Spinal cord (tissue), 10 donors: ENCODE data around the gene PIK3C3. TPM values are rescaled to one million over a fixed set of nuclear protein-coding genes. Genes with fewer than 3 reads are reported as not detected.
A peak's percentile ranks its signal among the peaks of the same experiment; 100 is the strongest.

Experiments
- DNase-seq, 6 donors: peaks; one replicate each; pipeline versions ENCODE4 v3.0.0 to v3.0.0-alpha.2; 2013 to 2015; ENCODE audit warnings: low spot score in 6 of 6, low read depth in 4 of 6
- H3K27ac ChIP-seq: one replicate; pipeline ENCODE4 v1.5.1; 2013; ENCODE audit warnings: low read depth, low read length, control low read depth
- H3K27me3 ChIP-seq: one replicate; pipeline ENCODE4 v1.6.1; 2013; ENCODE audit warnings: low read length; ENCODE audit not compliant: control insufficient read depth, insufficient read depth
- H3K36me3 ChIP-seq: one replicate; pipeline ENCODE4 v1.6.1; 2013; ENCODE audit warnings: low read length; ENCODE audit not compliant: control insufficient read depth, insufficient read depth
- H3K4me1 ChIP-seq: one replicate; pipeline ENCODE4 v1.6.1; 2013; ENCODE audit warnings: low read length; ENCODE audit not compliant: control insufficient read depth, insufficient read depth
- H3K4me3 ChIP-seq: one replicate; pipeline ENCODE4 v1.5.1; 2013; ENCODE audit warnings: low read depth, low read length, control low read depth
- H3K9me3 ChIP-seq: one replicate; pipeline ENCODE4 v1.6.1; 2013; ENCODE audit warnings: low read length; ENCODE audit not compliant: control insufficient read depth, insufficient read depth
- WGBS: methylation state at CpG from one replicate; pipeline ENCODE4 v1.1.5; 2013; ENCODE audit warnings: missing lambda C conversion rate; ENCODE audit not compliant: insufficient coverage; 5-methylcytosine and 5-hydroxymethylcytosine counted together
- long read RNA-seq, 4 donors: transcript quantifications; one replicate each; lab custom pipeline, GENCODE V29; 2026
- polyA plus RNA-seq, 2 donors: library from polyadenylated mRNA; unstranded; fragments of 120-200 nt; gene quantifications; one replicate each; pipeline ENCODE4 v1.2.1, GENCODE V29; 2013; ENCODE audit not compliant: insufficient read length in 2 of 2
- total RNA-seq, 2 donors: library from RNA; depleted of rRNA in 1 of 2; stranded (reverse); fragments of 120-200 nt in 1 of 2; fragments of >200 nt in 1 of 2; gene quantifications; one replicate each; pipeline versions ENCODE4 v1.2.3 to v1.2.4, GENCODE V29; 2013 to 2014
- donor health status: healthy.

The PIK3C3 gene
- total RNA-seq: 10 to 100 TPM; 64.4 to 69.3 TPM
- polyA plus RNA-seq: 10 to 100 TPM; 34.9 to 45.6 TPM
- long read RNA-seq, donor 1, full-length matches to known transcripts: 4 of 4 reads
- long read RNA-seq, donor 1, partial matches to known transcripts: 0 of 4 reads
- long read RNA-seq, donor 1, other reads (novel, unspliced or antisense): 0 of 4 reads
- long read RNA-seq, donor 2: 0 reads
- long read RNA-seq, donor 3, full-length matches to known transcripts: 3 of 3 reads
- long read RNA-seq, donor 3, partial matches to known transcripts: 0 of 3 reads
- long read RNA-seq, donor 3, other reads (novel, unspliced or antisense): 0 of 3 reads
- long read RNA-seq, donor 4, full-length matches to known transcripts: 18 of 32 reads
- long read RNA-seq, donor 4, partial matches to known transcripts: 14 of 32 reads
- long read RNA-seq, donor 4, other reads (novel, unspliced or antisense): 0 of 32 reads

DNA sequence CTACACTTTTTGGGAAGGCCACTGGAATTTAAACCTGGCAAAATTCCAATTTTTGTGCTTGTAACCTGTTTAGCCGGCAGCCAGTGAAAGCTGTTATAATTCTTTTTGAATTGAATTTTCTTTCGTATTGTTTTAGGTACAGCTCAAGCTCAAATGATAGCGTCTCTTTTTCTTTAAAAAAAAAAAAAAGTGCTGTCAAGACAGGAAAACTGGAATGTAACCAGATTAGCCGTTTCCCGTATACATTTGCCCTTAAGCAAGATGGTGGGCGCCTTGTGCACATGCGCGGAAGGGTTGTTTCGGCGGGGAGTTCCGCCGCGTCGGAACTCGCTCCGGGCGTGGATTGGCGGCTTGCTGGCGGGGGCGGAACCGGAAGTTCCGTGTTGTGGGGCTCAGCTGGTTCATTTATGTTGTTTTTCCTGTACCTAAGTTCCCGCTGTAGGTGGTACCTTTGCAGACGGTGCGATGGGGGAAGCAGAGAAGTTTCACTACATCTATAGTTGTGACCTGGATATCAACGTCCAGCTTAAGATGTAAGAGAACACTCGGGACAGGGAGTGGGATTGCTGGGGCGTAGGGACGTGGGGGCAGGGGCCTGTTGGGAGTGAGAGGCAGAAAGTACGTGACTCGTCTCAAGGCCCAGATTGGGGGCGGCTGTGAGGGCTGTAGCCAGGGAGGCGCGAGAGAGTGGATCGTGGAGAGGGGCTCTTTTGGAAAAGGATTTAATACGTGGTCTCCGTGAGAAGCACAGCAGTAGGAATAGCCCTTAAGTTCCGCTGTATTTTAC lies at the start of gene PIK3C3:
TSS of gene PIK3C3 (plus strand) at position 408 of the 787 bp plus-strand sequence. CDS start at position 466, 58 bp downstream.
- H3K9me3 ChIP-seq: no peaks in the 10 kb centered on the region
- peak within 1 kb of the TSS; percentile 54 for H3K27ac ChIP-seq
- under 1% methylated on average over 32 of the region's 38 CpGs for WGBS
- DNase-seq: peak; percentile 92 to 99 (median 96)
- H3K4me3 ChIP-seq: peak within 1 kb of the TSS; percentile 71
- H3K4me1 ChIP-seq: no peaks in the 10 kb centered on the region
- no peaks in the 10 kb centered on the region for H3K27me3 ChIP-seq
- peaks cover 2% of the 10 kb centered on the region for H3K36me3 ChIP-seq

DNA sequence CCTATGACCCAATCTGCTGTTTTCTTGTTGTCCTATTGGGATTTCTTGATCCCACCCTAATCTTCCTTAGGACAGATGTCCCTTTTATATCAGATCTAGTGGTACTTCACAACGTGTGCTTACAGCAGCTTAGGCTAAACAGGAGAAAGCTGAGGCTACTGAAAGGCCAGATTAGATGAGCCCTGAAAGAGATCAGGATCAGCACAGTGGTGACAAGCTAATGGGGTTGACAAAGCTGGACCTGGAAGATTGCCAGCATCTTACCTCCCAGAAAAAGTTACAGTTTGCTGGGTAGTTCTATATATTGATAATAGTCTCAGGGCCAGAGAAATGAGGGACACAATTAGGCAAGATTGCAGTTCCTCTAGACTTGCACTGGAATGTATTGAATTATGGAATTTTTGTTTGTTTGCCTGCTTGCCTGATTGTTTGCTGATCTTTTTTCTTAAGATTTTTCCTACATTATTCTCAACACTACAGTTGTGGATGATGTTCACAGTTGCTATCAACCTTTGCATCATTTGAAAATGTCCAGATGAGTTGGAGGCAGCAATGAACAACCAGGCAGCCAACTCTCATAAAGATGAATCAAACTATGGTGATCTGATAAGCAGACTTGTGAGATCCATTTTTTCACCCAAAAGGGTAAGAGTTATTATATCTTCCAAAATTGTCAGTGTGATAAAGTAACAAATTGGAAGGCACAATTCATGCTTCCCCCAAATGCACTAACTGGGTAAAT lies 49.1 kb upstream of the PIK3C3 start:
- no peaks in the 10 kb centered on the region for H3K4me1 ChIP-seq
- no peaks in the 10 kb centered on the region for H3K27me3 ChIP-seq
- DNase-seq: no peak
- H3K36me3 ChIP-seq: no peaks in the 10 kb centered on the region
- H3K27ac ChIP-seq: no peak overlapping the region
- 29% methylated on average over 1 of the region's 1 CpG for WGBS
- H3K9me3 ChIP-seq: no peaks in the 10 kb centered on the region
- H3K4me3 ChIP-seq: no peak overlapping the region

DNA sequence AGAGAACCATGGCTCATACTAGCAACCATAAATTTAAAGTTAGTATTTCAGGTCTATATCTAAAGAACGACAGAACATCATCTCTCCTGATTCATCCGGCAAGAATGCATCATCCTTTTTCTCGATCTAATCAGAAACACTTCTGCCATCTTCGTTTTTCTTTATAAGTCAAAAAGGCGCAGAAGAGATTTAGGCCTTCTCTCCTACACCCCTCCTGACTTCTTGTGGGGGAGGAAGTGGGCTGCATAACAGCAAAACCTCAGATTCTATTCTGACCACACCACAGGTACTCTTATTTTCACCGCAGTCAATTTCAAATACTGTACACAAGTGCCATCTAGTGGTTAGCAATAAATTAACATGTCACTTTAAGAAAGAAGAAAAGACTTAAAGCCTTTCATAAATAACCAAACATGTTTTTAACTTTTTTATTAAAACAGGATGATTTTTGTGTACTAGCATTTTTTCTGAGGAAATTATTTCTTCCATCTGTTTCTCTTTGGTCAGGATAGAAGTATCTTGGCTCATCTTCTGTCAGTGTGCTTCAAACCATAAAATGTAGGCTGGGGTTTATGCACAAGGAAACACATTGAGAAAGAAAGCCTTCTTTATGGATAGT lies 48.4 kb upstream of the PIK3C3 start:
- Histone ChIP-seq H3K27me3 (no peaks in the 10 kb centered on the region), H3K36me3 (no peaks in the 10 kb centered on the region), H3K9me3 (no peaks in the 10 kb centered on the region), H3K4me3 (no peak overlapping the region), H3K4me1 (no peaks in the 10 kb centered on the region), H3K27ac (no peak overlapping the region)
- no CpG with 5 or more reads among the region's 6 CpGs for WGBS
- peak in 5 of 6 donors; percentile 42 to 91 (median 53) for DNase-seq

GRCh38 chr18:41917181-41917580 lies 37.9 kb upstream of the PIK3C3 start:
- DNase-seq: peak in 1 of 6 donors; percentile 12
- Histone ChIP-seq H3K27me3 (no peaks in the 10 kb centered on the region), H3K36me3 (no peaks in the 10 kb centered on the region), H3K27ac (no peak overlapping the region), H3K4me1 (no peaks in the 10 kb centered on the region), H3K4me3 (no peak overlapping the region), H3K9me3 (no peaks in the 10 kb centered on the region)
- WGBS: 100% methylated on average over 2 of the region's 3 CpGs

GRCh38 chr18:41921770-41922169 lies 33.3 kb upstream of the PIK3C3 start:
- no peak overlapping the region for H3K4me3 ChIP-seq
- H3K27ac ChIP-seq: no peak overlapping the region
- WGBS: 48% methylated on average over 5 of the region's 7 CpGs
- no peaks in the 10 kb centered on the region for H3K36me3 ChIP-seq
- H3K4me1 ChIP-seq: no peaks in the 10 kb centered on the region
- no peaks in the 10 kb centered on the region for H3K9me3 ChIP-seq
- DNase-seq: peak in 1 of 6 donors; percentile 27
- H3K27me3 ChIP-seq: no peaks in the 10 kb centered on the region

- Histone ChIP-seq H3K36me3 (no peaks in the 10 kb centered on the region), H3K27ac (no peak overlapping the region), H3K4me3 (no peak overlapping the region), H3K4me1 (no peaks in the 10 kb centered on the region), H3K27me3 (no peaks in the 10 kb centered on the region), H3K9me3 (no peaks in the 10 kb centered on the region)
- peak in 2 of 6 donors; percentile 11 to 47 for DNase-seq
- 0% methylated on average over 1 of the region's 5 CpGs for WGBS
Observed at GRCh38 chr18:41922176-41922575, 32.9 kb upstream of the PIK3C3 start.

GRCh38 chr18:41922841-41923240 lies 32.2 kb upstream of the PIK3C3 start:
- H3K36me3 ChIP-seq: no peaks in the 10 kb centered on the region

GRCh38 chr18:41923446-41923845 lies 31.6 kb upstream of the PIK3C3 start:
- no peak for DNase-seq
- no peak overlapping the region for H3K4me3 ChIP-seq
- H3K36me3 ChIP-seq: no peaks in the 10 kb centered on the region
- no peaks in the 10 kb centered on the region for H3K27me3 ChIP-seq
- no peaks in the 10 kb centered on the region for H3K4me1 ChIP-seq
- no peaks in the 10 kb centered on the region for H3K9me3 ChIP-seq
- H3K27ac ChIP-seq: no peak overlapping the region

More at GRCh38 chr18:41922841-41923240, 32.2 kb upstream of the PIK3C3 start:
- no CpG with 5 or more reads among the region's 1 CpG for WGBS
- peak in 1 of 6 donors; percentile 32 for DNase-seq
- Histone ChIP-seq H3K4me1 (no peaks in the 10 kb centered on the region), H3K4me3 (no peak overlapping the region), H3K27ac (no peak overlapping the region), H3K27me3 (no peaks in the 10 kb centered on the region), H3K9me3 (no peaks in the 10 kb centered on the region)

- no peak for DNase-seq
- H3K27ac ChIP-seq: no peak overlapping the region
- H3K9me3 ChIP-seq: no peaks in the 10 kb centered on the region
- no peaks in the 10 kb centered on the region for H3K27me3 ChIP-seq
- H3K4me3 ChIP-seq: no peak overlapping the region
- H3K36me3 ChIP-seq: no peaks in the 10 kb centered on the region
- H3K4me1 ChIP-seq: no peaks in the 10 kb centered on the region
Observed at GRCh38 chr18:41928581-41928980, 26.5 kb upstream of the PIK3C3 start.
